ENCODE results near the gene SCFD2.

DNA sequence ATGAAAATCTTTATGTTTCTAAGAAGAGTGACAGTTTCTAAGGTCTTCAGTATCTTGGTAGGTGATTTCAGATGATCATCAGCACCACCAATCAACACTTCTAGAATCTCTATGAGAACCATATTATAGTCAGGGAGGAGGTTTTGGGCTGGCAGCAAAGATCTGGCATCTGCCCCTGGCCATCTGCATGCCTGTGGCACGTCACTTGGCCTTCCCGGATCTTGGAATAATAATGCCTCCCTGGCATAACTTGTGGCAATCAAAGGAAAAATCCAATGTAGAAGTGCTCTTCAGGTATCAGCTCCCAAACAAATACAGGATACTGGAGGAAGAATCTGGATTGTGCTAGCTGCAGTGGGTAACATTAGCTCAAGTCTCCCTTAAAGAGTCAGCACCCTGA lies 446.4 kb downstream of the SCFD2 start:
- no peak for TF ChIP-seq SUZ12 (IDR thresholded peaks at IDR 0.05; ENCODE audit: extremely low read depth, insufficient read depth, insufficient read length)
- no peak for TF ChIP-seq YY1 (IDR thresholded peaks at IDR 0.05; ENCODE audit: insufficient read depth, insufficient read length)
